Osteoblast (primary cell): ENCODE results near the gene HOXA11. TPM values are rescaled to one million over a fixed set of nuclear protein-coding genes. Genes with fewer than 3 reads are reported as not detected.

Source experiments
- DNase-seq: peaks from one replicate; pipeline ENCODE4 v3.0.0; 2011; ENCODE audit warnings: low spot score, mixed read lengths; ENCODE audit not compliant: insufficient read length; ENCODE audit errors: missing footprints
- H2AFZ ChIP-seq: 2 replicates; pipeline ENCODE4 v1.6.0; 2011; ENCODE audit warnings: mild to moderate bottlenecking, low read length
- H3K27ac ChIP-seq: 2 replicates; pipeline ENCODE4 v1.5.1; 2011; ENCODE audit warnings: mild to moderate bottlenecking, low read depth, low read length, moderate library complexity
- H3K27me3 ChIP-seq: 2 replicates; pipeline ENCODE4 v1.6.0; 2012; ENCODE audit warnings: mild to moderate bottlenecking, control low read depth, inconsistent platforms, low read length, moderate library complexity; ENCODE audit not compliant: insufficient read depth
- H3K36me3 ChIP-seq: 2 replicates; pipeline ENCODE4 v1.5.1; 2011; ENCODE audit warnings: mild to moderate bottlenecking, low read length, control low read depth, moderate library complexity; ENCODE audit not compliant: insufficient read depth
- H3K4me1 ChIP-seq: 2 replicates; pipeline ENCODE4 v1.5.1; 2011; ENCODE audit warnings: mild to moderate bottlenecking, low read length, control low read depth, moderate library complexity; ENCODE audit not compliant: insufficient read depth
- H3K4me2 ChIP-seq: 2 replicates; pipeline ENCODE4 v1.6.0; 2011; ENCODE audit warnings: mild to moderate bottlenecking, low read length; ENCODE audit not compliant: insufficient read depth
- H3K4me3 ChIP-seq: fragments of 200-600 bp; sonication (generic); 3 replicates; pipeline ENCODE4 v1.5.1; 2012; ENCODE audit warnings: mild to moderate bottlenecking, low read length, inconsistent platforms; ENCODE audit not compliant: insufficient read depth
- H3K79me2 ChIP-seq: 2 replicates; pipeline ENCODE4 v1.6.0; 2012; ENCODE audit warnings: mild to moderate bottlenecking, low read length, control low read depth, inconsistent platforms; ENCODE audit not compliant: insufficient read depth
- H3K9me3 ChIP-seq: 2 replicates; pipeline ENCODE4 v1.5.1; 2011; ENCODE audit warnings: low read depth, low read length, control low read depth
- H4K20me1 ChIP-seq: 2 replicates; pipeline ENCODE4 v1.6.0; 2012; ENCODE audit warnings: mild to moderate bottlenecking, low read length, control low read depth; ENCODE audit not compliant: insufficient read depth
- CTCF ChIP-seq: IDR thresholded peaks from 2 replicates; pipeline ENCODE4 v1.5.1; 2011; ENCODE audit warnings: mild to moderate bottlenecking, low read depth, low read length, moderate library complexity; ENCODE audit errors: extremely low read depth
- total RNA-seq: library from RNA; depleted of rRNA; stranded (reverse); fragments of >200 nt; gene quantifications from 2 replicates; pipeline ENCODE4 v1.2.3, GENCODE V29; 2012

Gene HOXA11
- total RNA-seq, 1 donor, result 15.2 TPM

- Histone ChIP-seq H3K27me3 (peaks cover 11% of the 10 kb centered on the region), H3K27ac (no peak overlapping the region), H3K36me3 (no peaks in the 10 kb centered on the region), H2AFZ (peak overlapping the region; percentile 86), H3K9me3 (no peaks in the 10 kb centered on the region), H3K4me3 (peak overlapping the region; percentile 67), H4K20me1 (no peaks in the 10 kb centered on the region), H3K79me2 (no peaks in the 10 kb centered on the region), H3K4me1 (peaks cover 12% of the 10 kb centered on the region), H3K4me2 (peak overlapping the region; percentile 85)
- no peak for DNase-seq
- TF ChIP-seq CTCF, result no peak
Observed at GRCh38 chr7:27209933-27210440, 25.0 kb upstream of the HOXA11 start.

DNA sequence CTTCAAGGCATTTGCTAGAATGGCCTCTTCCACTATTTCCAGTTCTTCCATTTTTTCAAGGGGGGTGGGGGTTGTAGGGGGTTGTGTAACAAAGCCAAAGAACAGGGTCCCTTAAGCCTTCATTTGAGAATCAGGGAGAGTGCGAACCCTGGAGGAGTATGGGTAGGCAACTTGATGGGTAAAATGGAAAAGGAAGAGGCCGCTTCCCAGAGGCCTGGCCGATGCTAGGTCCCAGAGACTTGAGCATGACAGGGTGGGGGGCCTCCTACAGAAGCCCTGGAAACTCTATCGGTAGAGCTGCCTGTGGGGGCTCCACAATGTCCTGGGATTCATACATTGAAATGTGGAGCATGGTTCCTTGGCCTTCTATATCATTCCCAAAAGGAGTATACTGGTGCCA is 24.0 kb upstream of the HOXA11 start:
- Histone ChIP-seq H2AFZ (no peak overlapping the region), H4K20me1 (no peaks in the 10 kb centered on the region), H3K9me3 (no peaks in the 10 kb centered on the region), H3K27me3 (peaks cover 11% of the 10 kb centered on the region), H3K36me3 (no peaks in the 10 kb centered on the region), H3K79me2 (peaks cover 2% of the 10 kb centered on the region), H3K27ac (no peak overlapping the region), H3K4me2 (no peak overlapping the region), H3K4me3 (no peak overlapping the region), H3K4me1 (peaks cover 17% of the 10 kb centered on the region)
- no peak for DNase-seq
- no peak for TF ChIP-seq CTCF

DNA sequence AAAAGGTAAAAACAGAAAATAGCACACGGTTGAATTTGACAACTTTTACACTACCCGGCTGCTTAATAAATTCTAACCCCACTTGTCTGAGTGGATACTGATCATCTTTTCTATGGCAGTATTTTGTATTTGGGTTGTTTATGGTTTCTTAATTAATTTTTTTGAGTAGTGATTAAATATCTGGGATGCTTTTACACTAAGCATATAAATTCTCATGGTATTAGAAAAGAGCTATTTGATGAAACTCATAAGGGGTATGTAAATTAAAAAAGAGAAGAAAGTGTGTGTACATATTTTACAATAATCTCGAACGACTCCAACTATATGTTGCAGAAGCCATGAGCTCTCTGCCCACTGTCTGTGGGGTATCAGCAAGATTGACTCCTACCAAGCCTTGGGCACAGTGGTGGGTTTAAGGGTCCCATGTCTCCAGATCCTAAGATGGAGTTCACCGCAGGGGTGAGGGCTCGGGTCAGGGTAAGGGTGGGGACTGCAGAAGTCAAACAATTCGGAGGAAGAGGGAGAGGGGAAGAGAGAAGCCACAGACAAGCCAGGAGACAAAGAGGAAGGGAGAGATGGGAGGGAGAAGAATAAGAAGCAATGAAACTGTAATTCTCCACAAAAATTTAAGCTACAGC is 22.4 kb upstream of the HOXA11 start:
- H3K27me3 ChIP-seq, result peaks cover 13% of the 10 kb centered on the region
- no peaks in the 10 kb centered on the region for H3K9me3 ChIP-seq
- H3K27ac ChIP-seq, result no peak overlapping the region
- no peak for DNase-seq
- no peak overlapping the region for H3K4me3 ChIP-seq
- no peak overlapping the region for H2AFZ ChIP-seq
- no peaks in the 10 kb centered on the region for H3K36me3 ChIP-seq
- no peak for TF ChIP-seq CTCF
- H4K20me1 ChIP-seq, result no peaks in the 10 kb centered on the region
- peaks cover 7% of the 10 kb centered on the region for H3K79me2 ChIP-seq
- H3K4me1 ChIP-seq, result peaks cover 17% of the 10 kb centered on the region
- H3K4me2 ChIP-seq, result no peak overlapping the region

GRCh38 chr7:27205325-27206280 is 20.6 kb upstream of the HOXA11 start:
- Histone ChIP-seq H3K4me1 (peaks cover 18% of the 10 kb centered on the region), H3K9me3 (no peaks in the 10 kb centered on the region), H3K79me2 (peaks cover 18% of the 10 kb centered on the region), H2AFZ (peak overlapping the region; percentile 84), H3K27me3 (peaks cover 13% of the 10 kb centered on the region), H3K27ac (no peak overlapping the region), H4K20me1 (no peaks in the 10 kb centered on the region), H3K4me2 (peak overlapping the region; percentile 83), H3K36me3 (no peaks in the 10 kb centered on the region), H3K4me3 (peak overlapping the region; percentile 67)
- no peak for TF ChIP-seq CTCF
- peak; percentile 77 for DNase-seq
